ENCODE results near the gene OSBPL3.

Gene OSBPL3

GRCh38 chr7:24833549-24833948 is 146.4 kb downstream of the OSBPL3 start:
- ChIA-PET CTCF (interaction anchor here (0.8 to 11.2 kb wide), 12 partner anchors 12 to 282 kb away, joined by 3 to 75 read pairs (median 5); partner anchors contain the start of gene OSBPL3), POLR2A (no interaction called here)
- TF ChIP-seq CTCF (IDR thresholded peaks at IDR 0.05; ENCODE audit: control extremely low read depth, extremely low read depth, low read depth, missing control alignments), result no peak
- no peak for DNase-seq (ENCODE audit: extremely low spot score)

- CTCF ChIA-PET, result interaction anchor here (1.0 to 11.2 kb wide), 6 partner anchors 10 to 267 kb away, joined by 3 to 75 read pairs (median 4); partner anchors contain the start of gene OSBPL3
Observed at GRCh38 chr7:24831240-24831639, 148.7 kb downstream of the OSBPL3 start.

GRCh38 chr7:24830440-24831050 is 149.4 kb downstream of the OSBPL3 start:
- POLR2A ChIA-PET, result no interaction called here
- CTCF ChIA-PET, result interaction anchor here (1.0 to 11.2 kb wide), 4 partner anchors 9 to 268 kb away, joined by 3 to 75 read pairs (median 15); partner anchors contain the start of gene OSBPL3
- TF ChIP-seq CTCF (IDR thresholded peaks at IDR 0.05; ENCODE audit: control extremely low read depth, extremely low read depth, low read depth, missing control alignments), result no peak
- no peak for DNase-seq (ENCODE audit: extremely low spot score)

More at GRCh38 chr7:24831240-24831639, 148.7 kb downstream of the OSBPL3 start:
- DNase-seq (ENCODE audit: extremely low spot score), result no peak
- POLR2A ChIA-PET, result no interaction called here
- no peak for TF ChIP-seq CTCF (IDR thresholded peaks at IDR 0.05; ENCODE audit: control extremely low read depth, extremely low read depth, low read depth, missing control alignments)

GRCh38 chr7:24829787-24830186 is 150.2 kb downstream of the OSBPL3 start:
- ChIA-PET CTCF (interaction anchor here (1.2 to 11.2 kb wide), 6 partner anchors 8 to 269 kb away, joined by 3 to 75 read pairs (median 8); partner anchors contain the start of gene OSBPL3), POLR2A (no interaction called here)
- TF ChIP-seq CTCF (IDR thresholded peaks at IDR 0.05; ENCODE audit: control extremely low read depth, extremely low read depth, low read depth, missing control alignments), result no peak
- no peak for DNase-seq (ENCODE audit: extremely low spot score)

GRCh38 chr7:24828891-24829661 is 150.9 kb downstream of the OSBPL3 start:
- CTCF ChIA-PET, result interaction anchor here (0.9 to 5.2 kb wide), 8 partner anchors 9 to 270 kb away, joined by 3 to 26 read pairs (median 6); partner anchors contain the start of gene OSBPL3
- POLR2A ChIA-PET, result no interaction called here
- no peak for DNase-seq (ENCODE audit: extremely low spot score)

More at GRCh38 chr7:24828891-24829661, 150.9 kb downstream of the OSBPL3 start:
- no peak for TF ChIP-seq CTCF (IDR thresholded peaks at IDR 0.05; ENCODE audit: control extremely low read depth, extremely low read depth, low read depth, missing control alignments)

Data from GM10248 (cell line).